NCI-H2029 (cell line): ENCODE results near the gene ERH.
"Not testable (repeated sequence)": the region's sequence is repeated elsewhere in the genome, so short reads cannot be mapped to it uniquely, and the experiment has no call there.

Source experiments
- DNase-seq: peaks from one replicate; lab custom pipeline; 2025; lab: John Stamatoyannopoulos, UW

ERH gene

GRCh38 chr14:69395929-69396328 lies 2.2 kb downstream of the ERH start:
- DNase-seq: no peak

GRCh38 chr14:69392481-69392880 lies 5.6 kb downstream of the ERH start:
- no peak for DNase-seq

GRCh38 chr14:69391400-69391799 lies 6.7 kb downstream of the ERH start:
- DNase-seq: not testable (repeated sequence)

- no peak for DNase-seq
Observed at GRCh38 chr14:69387311-69387710, 10.8 kb downstream of the ERH start.

- DNase-seq: no peak
Observed at GRCh38 chr14:69378274-69378673, 19.8 kb downstream of the ERH start.

GRCh38 chr14:69376439-69376838 lies 21.7 kb downstream of the ERH start:
- no peak for DNase-seq

GRCh38 chr14:69375722-69376121 lies 22.4 kb downstream of the ERH start:
- no peak for DNase-seq

GRCh38 chr14:69375182-69375581 lies 22.9 kb downstream of the ERH start:
- no peak for DNase-seq

GRCh38 chr14:69374235-69374634 lies 23.9 kb downstream of the ERH start:
- no peak for DNase-seq

GRCh38 chr14:69373104-69373503 lies 25.0 kb downstream of the ERH start:
- DNase-seq: no peak

- no peak for DNase-seq
Observed at GRCh38 chr14:69372146-69372545, 26.0 kb downstream of the ERH start.

- no peak for DNase-seq
Observed at GRCh38 chr14:69370061-69370460, 28.0 kb downstream of the ERH start.

- DNase-seq: no peak
Observed at GRCh38 chr14:69368381-69368780, 29.7 kb downstream of the ERH start.

GRCh38 chr14:69366761-69367160 lies 31.3 kb downstream of the ERH start:
- no peak for DNase-seq

GRCh38 chr14:69366069-69366468 lies 32.0 kb downstream of the ERH start:
- no peak for DNase-seq

GRCh38 chr14:69364378-69364777 lies 33.7 kb downstream of the ERH start:
- DNase-seq: no peak

GRCh38 chr14:69363964-69364363 lies 34.1 kb downstream of the ERH start:
- no peak for DNase-seq

- DNase-seq: no peak
Observed at GRCh38 chr14:69363055-69363454, 35.0 kb downstream of the ERH start.

GRCh38 chr14:69360438-69361108 lies 37.5 kb downstream of the ERH start:
- no peak for DNase-seq

- DNase-seq: no peak
Observed at GRCh38 chr14:69358966-69359365, 39.1 kb downstream of the ERH start.

GRCh38 chr14:69358233-69358963 lies 39.7 kb downstream of the ERH start:
- no peak for DNase-seq

GRCh38 chr14:69357544-69358200 lies 40.4 kb downstream of the ERH start:
- DNase-seq: no peak

- DNase-seq: no peak
Observed at GRCh38 chr14:69356903-69357543, 41.1 kb downstream of the ERH start.
